ENCODE measurements around the gene CLSTN2.

- TF ChIP-seq POLR2A (IDR thresholded peaks at IDR 0.05; ENCODE audit: low read depth, low read length) = no peak
- no peak for TF ChIP-seq POLR2AphosphoS5 (IDR thresholded peaks at IDR 0.05; ENCODE audit: low read depth, low read length)
- TF ChIP-seq SPI1 (IDR thresholded peaks at IDR 0.05; ENCODE audit: low read depth, low read length) = no peak
- TF ChIP-seq TAF1 (IDR thresholded peaks at IDR 0.05; ENCODE audit: low read depth, low read length) = no peak
- no peak for TF ChIP-seq POU2F2 (IDR thresholded peaks at IDR 0.05; ENCODE audit: low read depth, low read length)
- TF ChIP-seq PAX5 (IDR thresholded peaks at IDR 0.05; ENCODE audit: insufficient read depth, low read length, severe bottlenecking) = no peak
These were observed 428.8 kb downstream of the CLSTN2 start for GRCh38 chr3:140363801-140364200.
